ENCODE results near the gene MTERF2. TPM values are rescaled to one million over a fixed set of nuclear protein-coding genes. Genes with fewer than 3 reads are reported as not detected.

The MTERF2 gene
- total RNA-seq, 1 donor from 2014 or later = 25.1 TPM

- H3K9me3 ChIP-seq (ENCODE audit: low read depth) = no peaks in the 10 kb centered on the region
- H3K36me3 Mint-ChIP-seq = no peaks in the 10 kb centered on the region
- no peaks in the 10 kb centered on the region for H3K36me3 ChIP-seq
- peaks cover 22% of the 10 kb centered on the region for H3F3A ChIP-seq (ENCODE audit: low read depth)
- peaks cover 7% of the 10 kb centered on the region for H3K9me3 Mint-ChIP-seq
- H3K27me3 ChIP-seq = peaks cover 9% of the 10 kb centered on the region
- H3K4me2 ChIP-seq = peak overlapping the region; percentile 90
- peaks cover 23% of the 10 kb centered on the region for H3K4me1 Mint-ChIP-seq
- peak overlapping the region; percentile 81 for H3K4me3 ChIP-seq
- TF ChIP-seq CTCF (IDR thresholded peaks at IDR 0.05) (peak; percentile 50), EZH2 (IDR thresholded peaks at IDR 0.05) (no peak)
- peak overlapping the region; percentile 100 for H3K4me3 Mint-ChIP-seq
- H3K27ac Mint-ChIP-seq = peak overlapping the region; percentile 98
- no peaks in the 10 kb centered on the region for H3K4me1 ChIP-seq
- H3K9ac ChIP-seq = peak overlapping the region; percentile 59
- peak overlapping the region; percentile 91 for H3K27ac ChIP-seq
- peaks cover 14% of the 10 kb centered on the region for H4K20me1 ChIP-seq (ENCODE audit: low read depth)
- H2AFZ ChIP-seq (replicated peaks) = peak overlapping the region; percentile 70
- no peak for DNase-seq (ENCODE audit: low spot score)
- H3K27me3 Mint-ChIP-seq (ENCODE audit: insufficient read depth, low read depth) = peaks cover 3% of the 10 kb centered on the region
- H3K79me2 ChIP-seq (ENCODE audit: low read depth) = peaks cover 34% of the 10 kb centered on the region
These were observed 30.8 kb downstream of the MTERF2 start for GRCh38 chr12:106956048-106956578.

GRCh38 chr12:106955377-106956047 is 31.4 kb downstream of the MTERF2 start, which contains the start of gene TMEM263:
Gene TMEM263 (plus strand): TSS chr12:106955907. CDS start chr12:106967117, 11,210 bp downstream.
- peak within 1 kb of the TSS; percentile 59 for H3K9ac ChIP-seq
- H3K4me3 ChIP-seq = peak within 1 kb of the TSS; percentile 81
- peaks cover 7% of the 10 kb centered on the region for H3K9me3 Mint-ChIP-seq
- peaks cover 3% of the 10 kb centered on the region for H3K27me3 Mint-ChIP-seq (ENCODE audit: insufficient read depth, low read depth)
- H3K4me1 Mint-ChIP-seq = peaks cover 23% of the 10 kb centered on the region
- H3K4me3 Mint-ChIP-seq = peak within 1 kb of the TSS; percentile 100
- no peak for TF ChIP-seq CTCF (IDR thresholded peaks at IDR 0.05)
- no peak for TF ChIP-seq EZH2phosphoT487 (IDR thresholded peaks at IDR 0.05)
- no peak for TF ChIP-seq EZH2 (IDR thresholded peaks at IDR 0.05)
- no peaks in the 10 kb centered on the region for H3K36me3 ChIP-seq
- peaks cover 9% of the 10 kb centered on the region for H3K27me3 ChIP-seq
- H3K4me1 ChIP-seq = no peaks in the 10 kb centered on the region
- peak within 1 kb of the TSS; percentile 98 for H3K27ac Mint-ChIP-seq
- peaks cover 14% of the 10 kb centered on the region for H4K20me1 ChIP-seq (ENCODE audit: low read depth)
- peaks cover 34% of the 10 kb centered on the region for H3K79me2 ChIP-seq (ENCODE audit: low read depth)
- peak within 1 kb of the TSS; percentile 91 for H3K27ac ChIP-seq
- H2AFZ ChIP-seq (replicated peaks) = peak within 1 kb of the TSS; percentile 70
- DNase-seq (ENCODE audit: low spot score) = peak; percentile 97
- peak within 1 kb of the TSS; percentile 90 for H3K4me2 ChIP-seq
- no peaks in the 10 kb centered on the region for H3K9me3 ChIP-seq (ENCODE audit: low read depth)
- no peaks in the 10 kb centered on the region for H3K36me3 Mint-ChIP-seq
- peaks cover 22% of the 10 kb centered on the region for H3F3A ChIP-seq (ENCODE audit: low read depth)

- H3K4me1 ChIP-seq = no peaks in the 10 kb centered on the region
- peaks cover 9% of the 10 kb centered on the region for H3K27me3 ChIP-seq
- Mint-ChIP-seq H3K9me3 (peaks cover 10% of the 10 kb centered on the region), H3K4me3 (peak overlapping the region; percentile 90), H3K27ac (peak overlapping the region; percentile 90), H3K36me3 (no peaks in the 10 kb centered on the region), H3K27me3 (ENCODE audit: insufficient read depth, low read depth) (peaks cover 3% of the 10 kb centered on the region), H3K4me1 (peaks cover 23% of the 10 kb centered on the region)
- peak overlapping the region; percentile 70 for H2AFZ ChIP-seq (replicated peaks)
- peak; percentile 25 for DNase-seq (ENCODE audit: low spot score)
- peaks cover 14% of the 10 kb centered on the region for H4K20me1 ChIP-seq (ENCODE audit: low read depth)
- no peak overlapping the region for H3K9ac ChIP-seq
- no peaks in the 10 kb centered on the region for H3K36me3 ChIP-seq
- peak overlapping the region; percentile 81 for H3K4me3 ChIP-seq
- H3K4me2 ChIP-seq = peak overlapping the region; percentile 90
- no peaks in the 10 kb centered on the region for H3K9me3 ChIP-seq (ENCODE audit: low read depth)
- peaks cover 22% of the 10 kb centered on the region for H3F3A ChIP-seq (ENCODE audit: low read depth)
- TF ChIP-seq EZH2phosphoT487 (IDR thresholded peaks at IDR 0.05) (no peak), EZH2 (IDR thresholded peaks at IDR 0.05) (no peak)
- no peak overlapping the region for H3K27ac ChIP-seq
- H3K79me2 ChIP-seq (ENCODE audit: low read depth) = peaks cover 34% of the 10 kb centered on the region
These were observed 32.2 kb downstream of the MTERF2 start for GRCh38 chr12:106954462-106955376.

Measured in neural progenitor cell (in vitro differentiated cells).